ENCODE measurements around the gene VGLL3. TPM values are rescaled to one million over a fixed set of nuclear protein-coding genes. Genes with fewer than 3 reads are reported as not detected.
A peak's percentile ranks its signal among the peaks of the same experiment; 100 is the strongest.

VGLL3 gene
- total RNA-seq, 1 donor from 2014 or later, result 1.1 TPM

DNA sequence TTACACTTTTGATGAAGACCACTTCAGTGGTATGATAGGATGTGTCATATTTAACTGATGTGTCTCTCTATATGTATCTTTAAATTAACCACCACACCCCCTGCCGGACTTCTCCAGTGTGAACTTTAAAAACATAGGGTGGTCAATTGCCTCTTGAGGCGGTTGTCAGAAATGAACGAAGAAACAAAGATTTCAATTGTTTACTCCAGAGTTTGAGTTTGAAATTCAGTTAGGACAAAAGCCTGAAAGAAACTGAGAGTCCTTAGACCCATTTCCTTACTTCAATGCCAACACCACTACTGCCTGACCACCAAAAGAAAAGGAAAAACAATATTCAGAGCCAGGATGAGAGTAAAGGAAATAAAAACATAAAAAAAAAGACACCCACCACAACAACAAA, 40.2 kb downstream of the VGLL3 start:
- Histone ChIP-seq H3K27me3 (ENCODE audit: control insufficient read depth, insufficient read depth, low read length) (no peaks in the 10 kb centered on the region), H3K36me3 (ENCODE audit: control insufficient read depth, insufficient read depth, low read length) (no peaks in the 10 kb centered on the region), H3K4me3 (ENCODE audit: low read depth, low read length) (no peak overlapping the region)
- TF ChIP-seq CTCF (IDR thresholded peaks at IDR 0.05; ENCODE audit: insufficient read depth, low read length, severe bottlenecking), result no peak
- FAIRE-seq (no peak), DNase-seq (ENCODE audit: low read depth) (no peak)

- Histone ChIP-seq H3K36me3 (ENCODE audit: control insufficient read depth, insufficient read depth, low read length) (no peaks in the 10 kb centered on the region), H3K4me3 (ENCODE audit: low read depth, low read length) (no peak overlapping the region), H3K27me3 (ENCODE audit: control insufficient read depth, insufficient read depth, low read length) (no peaks in the 10 kb centered on the region)
- no peak for TF ChIP-seq CTCF (IDR thresholded peaks at IDR 0.05; ENCODE audit: insufficient read depth, low read length, severe bottlenecking)
- FAIRE-seq, result no peak
- peak; percentile 38 for DNase-seq (ENCODE audit: low read depth)
Measured at GRCh38 chr3:86949850-86950249, 41.1 kb downstream of the VGLL3 start.

DNA sequence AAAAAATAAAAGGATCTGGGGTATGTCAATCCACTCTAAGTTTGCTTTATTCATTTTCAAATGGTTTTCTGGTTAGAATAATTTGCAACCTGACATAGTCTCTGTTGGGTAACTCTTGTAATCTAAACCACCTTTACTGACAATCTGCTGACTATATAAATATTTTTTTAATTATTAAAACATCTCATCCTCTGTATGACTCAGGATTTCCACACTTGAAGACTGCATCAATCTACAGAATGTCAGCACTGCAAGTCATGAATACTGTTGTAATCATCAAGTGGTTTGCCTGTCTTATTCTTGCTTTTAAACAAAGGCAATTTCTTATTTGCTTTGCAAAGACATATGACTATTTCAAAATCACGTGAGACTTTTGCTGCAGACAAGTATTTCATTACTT, 42.1 kb downstream of the VGLL3 start:
- H3K36me3 ChIP-seq (ENCODE audit: control insufficient read depth, insufficient read depth, low read length), result no peaks in the 10 kb centered on the region
- no peaks in the 10 kb centered on the region for H3K27me3 ChIP-seq (ENCODE audit: control insufficient read depth, insufficient read depth, low read length)
- H3K4me3 ChIP-seq (ENCODE audit: low read depth, low read length), result no peak overlapping the region
- TF ChIP-seq CTCF (IDR thresholded peaks at IDR 0.05; ENCODE audit: insufficient read depth, low read length, severe bottlenecking), result no peak
- FAIRE-seq (no peak), DNase-seq (ENCODE audit: low read depth) (peak; percentile 95)

DNA sequence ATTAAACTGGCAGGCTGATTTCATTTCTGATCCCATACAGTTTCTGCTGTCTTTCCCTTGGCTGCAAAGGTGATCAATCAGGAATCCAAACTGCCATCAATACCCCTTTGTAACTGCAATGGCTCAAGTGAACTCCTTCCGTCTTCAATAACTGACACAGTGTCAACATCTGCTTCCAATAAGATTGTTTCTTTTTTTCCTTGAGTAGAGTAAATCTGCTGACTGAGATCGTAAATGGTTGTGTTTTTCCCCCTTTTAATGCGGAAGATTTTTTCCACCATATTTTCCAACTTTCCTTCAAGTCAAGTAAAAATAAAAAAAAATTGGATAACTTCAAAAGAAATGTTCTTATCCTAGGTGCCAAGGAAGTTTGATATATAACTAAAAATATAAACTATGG, 48.7 kb downstream of the VGLL3 start:
- DNase-seq (ENCODE audit: low read depth) (no peak), FAIRE-seq (no peak)
- no peak for TF ChIP-seq CTCF (IDR thresholded peaks at IDR 0.05; ENCODE audit: insufficient read depth, low read length, severe bottlenecking)

DNA sequence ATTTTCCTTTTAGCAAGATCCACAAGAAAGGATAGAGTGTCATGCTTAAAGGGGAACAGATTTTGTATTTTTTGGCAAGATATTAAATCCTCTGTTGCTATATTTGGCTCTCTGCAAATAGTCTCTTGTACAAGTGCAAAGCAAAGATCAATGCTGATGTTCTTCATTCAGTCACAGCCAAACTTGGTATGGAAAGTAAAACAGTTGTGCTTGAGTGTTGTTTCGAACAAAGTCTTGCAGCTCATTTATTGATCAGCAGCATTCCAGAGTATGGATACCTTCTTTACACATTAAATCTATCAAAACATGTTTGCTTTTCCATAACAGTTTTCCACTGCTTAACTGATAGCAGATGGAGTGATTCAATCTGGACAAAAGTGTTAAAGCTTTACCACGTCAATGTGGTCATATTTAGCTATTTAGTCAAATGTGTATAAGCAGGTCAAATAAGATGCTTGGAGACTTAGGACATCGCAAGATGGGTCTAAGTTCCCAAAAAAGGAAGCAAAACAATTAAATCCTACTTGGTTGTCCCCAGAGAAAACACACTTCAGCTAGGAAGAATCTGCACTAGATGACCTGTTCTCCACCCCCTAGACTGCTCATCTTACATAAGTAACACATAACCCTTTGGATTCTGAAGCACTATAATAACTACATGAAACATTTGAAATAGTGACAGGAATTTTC, 52.4 kb downstream of the VGLL3 start:
- DNase-seq (ENCODE audit: low read depth) (no peak), FAIRE-seq (no peak)
- no peaks in the 10 kb centered on the region for H3K36me3 ChIP-seq (ENCODE audit: control insufficient read depth, insufficient read depth, low read length)
- H3K27me3 ChIP-seq (ENCODE audit: control insufficient read depth, insufficient read depth, low read length), result no peaks in the 10 kb centered on the region
- H3K4me3 ChIP-seq (ENCODE audit: low read depth, low read length), result no peak overlapping the region
- TF ChIP-seq CTCF (IDR thresholded peaks at IDR 0.05; ENCODE audit: insufficient read depth, low read length, severe bottlenecking), result no peak

More for the DNA sequence above, 48.7 kb downstream of the VGLL3 start:
- no peak overlapping the region for H3K4me3 ChIP-seq (ENCODE audit: low read depth, low read length)
- no peaks in the 10 kb centered on the region for H3K36me3 ChIP-seq (ENCODE audit: control insufficient read depth, insufficient read depth, low read length)
- no peaks in the 10 kb centered on the region for H3K27me3 ChIP-seq (ENCODE audit: control insufficient read depth, insufficient read depth, low read length)

DNA sequence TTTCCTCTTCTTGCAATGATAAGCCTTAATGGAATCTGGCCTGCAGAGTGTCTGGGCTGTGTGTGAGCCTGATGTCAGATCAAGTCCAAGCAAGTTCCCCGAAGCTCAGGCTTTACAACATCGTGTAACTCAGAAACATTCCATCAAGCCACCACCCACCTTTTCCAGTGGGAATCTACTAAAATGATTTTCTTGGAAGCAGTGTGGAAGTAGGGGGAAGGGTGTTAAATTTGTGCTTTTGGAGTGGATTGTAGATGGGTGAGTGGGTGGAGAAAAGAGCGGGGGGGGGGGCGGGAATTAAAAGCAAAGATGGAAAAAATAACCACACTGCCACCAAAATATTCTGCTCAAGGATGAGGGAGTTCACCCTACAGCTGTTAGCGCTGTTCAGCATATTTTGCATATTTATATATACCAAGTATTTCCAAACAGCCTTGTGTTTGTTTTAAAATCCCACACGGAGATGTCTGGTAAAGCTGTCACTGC, 53.6 kb downstream of the VGLL3 start:
- Histone ChIP-seq H3K36me3 (ENCODE audit: control insufficient read depth, insufficient read depth, low read length) (no peaks in the 10 kb centered on the region), H3K4me3 (ENCODE audit: low read depth, low read length) (no peak overlapping the region), H3K27me3 (ENCODE audit: control insufficient read depth, insufficient read depth, low read length) (no peaks in the 10 kb centered on the region)
- FAIRE-seq (no peak), DNase-seq (ENCODE audit: low read depth) (peak; percentile 96)
- no peak for TF ChIP-seq CTCF (IDR thresholded peaks at IDR 0.05; ENCODE audit: insufficient read depth, low read length, severe bottlenecking)
